ENCODE results near the gene CFAP69.

Gene CFAP69, protein sequence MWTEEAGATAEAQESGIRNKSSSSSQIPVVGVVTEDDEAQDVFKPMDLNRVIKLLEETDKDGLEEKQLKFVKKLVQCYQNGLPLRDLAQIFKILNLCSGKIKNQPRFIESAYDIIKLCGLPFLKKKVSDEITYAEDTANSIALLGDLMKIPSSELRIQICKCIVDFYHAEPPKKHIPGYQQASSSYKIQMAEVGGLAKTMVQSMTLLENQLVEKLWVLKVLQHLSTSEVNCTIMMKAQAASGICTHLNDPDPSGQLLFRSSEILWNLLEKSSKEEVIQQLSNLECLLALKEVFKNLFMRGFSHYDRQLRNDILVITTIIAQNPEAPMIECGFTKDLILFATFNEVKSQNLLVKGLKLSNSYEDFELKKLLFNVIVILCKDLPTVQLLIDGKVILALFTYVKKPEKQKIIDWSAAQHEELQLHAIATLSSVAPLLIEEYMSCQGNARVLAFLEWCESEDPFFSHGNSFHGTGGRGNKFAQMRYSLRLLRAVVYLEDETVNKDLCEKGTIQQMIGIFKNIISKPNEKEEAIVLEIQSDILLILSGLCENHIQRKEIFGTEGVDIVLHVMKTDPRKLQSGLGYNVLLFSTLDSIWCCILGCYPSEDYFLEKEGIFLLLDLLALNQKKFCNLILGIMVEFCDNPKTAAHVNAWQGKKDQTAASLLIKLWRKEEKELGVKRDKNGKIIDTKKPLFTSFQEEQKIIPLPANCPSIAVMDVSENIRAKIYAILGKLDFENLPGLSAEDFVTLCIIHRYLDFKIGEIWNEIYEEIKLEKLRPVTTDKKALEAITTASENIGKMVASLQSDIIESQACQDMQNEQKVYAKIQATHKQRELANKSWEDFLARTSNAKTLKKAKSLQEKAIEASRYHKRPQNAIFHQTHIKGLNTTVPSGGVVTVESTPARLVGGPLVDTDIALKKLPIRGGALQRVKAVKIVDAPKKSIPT

DNA sequence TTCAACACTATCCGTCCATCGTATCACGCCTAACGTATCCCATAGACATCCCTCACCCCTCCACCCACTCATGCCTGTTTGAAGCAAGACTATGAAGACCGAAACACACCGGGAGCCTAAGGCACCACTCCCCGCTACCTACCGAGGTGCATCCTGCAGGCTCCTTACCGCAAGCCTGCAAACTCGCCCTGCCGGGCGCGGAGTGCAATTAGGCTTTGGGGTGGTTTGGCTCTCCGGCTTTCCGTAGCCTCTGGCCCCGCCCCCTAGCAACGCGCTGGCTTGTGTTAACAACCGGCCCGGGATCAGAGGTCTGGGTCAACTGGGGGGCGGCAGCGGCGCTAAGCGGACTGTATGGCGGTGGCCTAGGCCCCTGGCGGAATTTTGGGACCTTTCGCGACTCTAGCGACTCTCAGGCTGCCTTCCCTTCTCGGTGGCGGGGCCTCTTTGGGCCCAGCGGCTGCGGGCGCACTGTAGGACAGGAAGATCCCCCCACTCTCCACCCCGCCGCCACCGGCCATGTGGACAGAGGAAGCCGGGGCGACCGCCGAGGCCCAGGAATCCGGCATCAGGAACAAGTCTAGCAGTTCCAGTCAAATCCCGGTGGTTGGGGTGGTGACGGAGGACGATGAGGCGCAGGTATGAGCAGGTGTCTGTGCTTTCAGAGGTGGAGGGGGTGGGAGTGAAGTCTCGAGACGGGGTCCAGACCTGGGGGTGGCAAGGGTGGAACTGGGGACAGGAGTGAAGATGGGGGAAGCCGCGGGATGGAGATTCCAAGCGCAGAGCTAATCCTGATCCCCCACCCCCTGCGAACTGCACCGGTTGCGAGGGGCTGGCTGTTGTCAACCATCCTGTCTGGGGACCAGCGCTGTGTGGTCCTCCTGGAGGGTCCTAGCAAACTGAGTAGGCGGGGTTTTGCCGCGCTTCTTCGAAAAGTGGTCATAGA lies at the start of gene CFAP69:
Gene CFAP69, plus strand, starts transcription at position 266 of the 943 bp plus-strand sequence. Its CDS starts 251 bp downstream, at position 517.
- Histone ChIP-seq H3K36me3 (ENCODE audit: control insufficient read depth, insufficient read depth, low read length, severe bottlenecking) (no peaks in the 10 kb centered on the region), H3K4me3 (ENCODE audit: low read length) (peak within 1 kb of the TSS; percentile 92), H3K9ac (ENCODE audit: low read length) (peak within 1 kb of the TSS; percentile 91), H3K9me3 (ENCODE audit: control insufficient read depth, low read length) (no peaks in the 10 kb centered on the region), H3K4me1 (ENCODE audit: control insufficient read depth, insufficient read depth, low read length) (peaks cover 38% of the 10 kb centered on the region), H3K27me3 (replicated peaks; ENCODE audit: control insufficient read depth, insufficient read depth, low read length) (no peaks in the 10 kb centered on the region)
- peak; percentile 93 for DNase-seq (ENCODE audit: low read depth)

DNA sequence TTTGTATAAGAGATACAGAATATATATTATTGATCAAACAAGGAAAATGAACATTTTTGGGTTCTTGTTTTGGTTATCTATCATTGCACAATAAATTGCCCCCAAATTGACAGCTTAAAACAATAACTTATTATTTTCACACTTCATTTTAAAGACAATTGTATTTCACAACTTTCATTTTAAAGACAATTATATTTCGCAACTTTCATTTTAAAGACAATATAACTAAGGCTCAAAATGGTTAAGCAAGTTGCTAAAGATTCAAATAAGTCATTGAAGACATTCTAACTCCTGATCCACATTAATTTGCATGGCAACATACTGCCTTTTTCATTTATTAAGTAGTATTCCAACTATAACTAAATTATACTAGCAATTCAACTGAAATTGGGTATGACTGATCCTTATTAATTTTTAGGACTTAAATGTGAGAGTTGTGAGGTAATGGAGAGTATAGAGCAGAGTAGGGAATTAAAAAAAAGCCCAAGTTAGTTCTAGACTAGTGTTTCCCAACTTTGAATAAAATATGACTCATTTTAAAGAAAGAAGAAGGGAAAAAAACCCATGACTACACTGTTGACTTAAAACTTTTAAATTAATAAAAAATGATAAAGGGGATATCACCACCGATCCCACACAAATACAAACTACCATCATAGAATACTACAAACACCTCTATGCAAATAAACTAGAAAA lies 43.3 kb upstream of the CFAP69 start:
- no peak overlapping the region for H3K9ac ChIP-seq (ENCODE audit: low read length)
- no peaks in the 10 kb centered on the region for H3K9me3 ChIP-seq (ENCODE audit: control insufficient read depth, low read length)
- no peaks in the 10 kb centered on the region for H3K27me3 ChIP-seq (replicated peaks; ENCODE audit: control insufficient read depth, insufficient read depth, low read length)
- no peaks in the 10 kb centered on the region for H3K4me1 ChIP-seq (ENCODE audit: control insufficient read depth, insufficient read depth, low read length)
- H3K4me3 ChIP-seq (ENCODE audit: low read length): no peak overlapping the region
- H3K36me3 ChIP-seq (ENCODE audit: control insufficient read depth, insufficient read depth, low read length, severe bottlenecking): no peaks in the 10 kb centered on the region
- no peak for DNase-seq (ENCODE audit: low read depth)

DNA sequence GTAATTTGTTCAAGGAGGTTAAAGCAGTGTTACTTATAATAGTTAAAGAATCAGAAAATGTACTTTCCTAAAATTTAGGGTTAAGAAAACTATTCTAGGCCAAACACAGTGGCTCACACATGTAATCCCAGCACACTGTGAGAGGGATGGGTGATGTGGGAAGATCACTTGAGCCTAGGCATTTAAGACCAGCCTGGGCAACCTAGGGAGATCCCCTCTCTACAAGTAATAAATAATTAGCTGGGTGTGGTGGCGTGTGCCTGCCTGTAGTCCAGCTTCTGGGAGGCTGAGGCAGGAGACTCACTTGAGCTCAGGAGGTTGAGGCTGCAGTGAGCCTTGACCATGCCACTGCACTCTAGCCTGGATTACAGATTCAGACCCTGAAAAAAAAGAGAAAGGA lies 37.0 kb upstream of the CFAP69 start:
- no peak overlapping the region for H3K4me3 ChIP-seq (ENCODE audit: low read length)
- no peak for DNase-seq (ENCODE audit: low read depth)
- no peaks in the 10 kb centered on the region for H3K9me3 ChIP-seq (ENCODE audit: control insufficient read depth, low read length)
- H3K9ac ChIP-seq (ENCODE audit: low read length): no peak overlapping the region
- peaks cover 22% of the 10 kb centered on the region for H3K4me1 ChIP-seq (ENCODE audit: control insufficient read depth, insufficient read depth, low read length)
- no peaks in the 10 kb centered on the region for H3K36me3 ChIP-seq (ENCODE audit: control insufficient read depth, insufficient read depth, low read length, severe bottlenecking)
- H3K27me3 ChIP-seq (replicated peaks; ENCODE audit: control insufficient read depth, insufficient read depth, low read length): no peaks in the 10 kb centered on the region

DNA sequence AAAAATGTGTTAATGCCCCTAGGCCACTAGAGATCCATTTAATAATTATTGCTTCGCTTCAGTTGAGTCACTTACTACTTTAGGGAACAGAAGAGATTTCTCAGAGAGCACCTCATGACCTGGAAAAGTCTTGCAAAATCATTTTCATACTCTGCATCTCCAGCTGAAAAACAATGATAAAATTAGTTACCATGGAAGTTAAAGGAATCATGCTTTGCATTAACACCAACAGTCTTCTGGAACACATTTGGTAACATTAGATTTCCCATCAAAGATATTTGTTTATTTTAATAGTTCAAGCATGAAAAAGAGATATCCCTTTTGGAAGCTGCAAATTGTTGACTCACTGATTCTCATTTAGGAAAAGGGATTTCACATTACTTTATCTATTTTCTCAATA lies 35.2 kb upstream of the CFAP69 start:
- H3K9me3 ChIP-seq (ENCODE audit: control insufficient read depth, low read length): no peaks in the 10 kb centered on the region
- H3K27me3 ChIP-seq (replicated peaks; ENCODE audit: control insufficient read depth, insufficient read depth, low read length): no peaks in the 10 kb centered on the region
- peak; percentile 64 for DNase-seq (ENCODE audit: low read depth)
- H3K4me1 ChIP-seq (ENCODE audit: control insufficient read depth, insufficient read depth, low read length): peaks cover 32% of the 10 kb centered on the region
- H3K36me3 ChIP-seq (ENCODE audit: control insufficient read depth, insufficient read depth, low read length, severe bottlenecking): no peaks in the 10 kb centered on the region
- H3K9ac ChIP-seq (ENCODE audit: low read length): no peak overlapping the region
- H3K4me3 ChIP-seq (ENCODE audit: low read length): no peak overlapping the region

DNA sequence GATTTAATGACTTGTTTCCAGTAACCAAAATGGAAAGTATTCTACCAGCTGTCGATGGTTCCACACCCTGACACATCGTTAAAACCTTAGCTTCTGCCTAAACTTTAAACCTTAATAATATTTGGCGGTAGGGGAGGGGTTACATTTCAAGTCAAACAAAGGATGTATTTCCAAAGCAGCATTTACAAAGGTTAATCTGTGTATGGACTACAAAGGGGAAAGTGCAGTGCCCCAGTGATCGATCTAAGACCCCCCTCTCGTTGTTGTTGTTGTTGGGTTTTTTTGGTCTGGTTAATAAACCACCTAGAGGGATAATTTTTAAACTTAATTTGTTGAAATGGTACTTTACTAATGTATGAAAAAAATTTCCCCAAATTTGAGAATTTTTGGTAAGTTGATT lies 34.5 kb upstream of the CFAP69 start:
- Histone ChIP-seq H3K36me3 (ENCODE audit: control insufficient read depth, insufficient read depth, low read length, severe bottlenecking) (no peaks in the 10 kb centered on the region), H3K9ac (ENCODE audit: low read length) (peak overlapping the region; percentile 89), H3K9me3 (ENCODE audit: control insufficient read depth, low read length) (no peaks in the 10 kb centered on the region), H3K4me3 (ENCODE audit: low read length) (peak overlapping the region; percentile 87), H3K27me3 (replicated peaks; ENCODE audit: control insufficient read depth, insufficient read depth, low read length) (no peaks in the 10 kb centered on the region), H3K4me1 (ENCODE audit: control insufficient read depth, insufficient read depth, low read length) (peaks cover 38% of the 10 kb centered on the region)
- DNase-seq (ENCODE audit: low read depth): no peak

DNA sequence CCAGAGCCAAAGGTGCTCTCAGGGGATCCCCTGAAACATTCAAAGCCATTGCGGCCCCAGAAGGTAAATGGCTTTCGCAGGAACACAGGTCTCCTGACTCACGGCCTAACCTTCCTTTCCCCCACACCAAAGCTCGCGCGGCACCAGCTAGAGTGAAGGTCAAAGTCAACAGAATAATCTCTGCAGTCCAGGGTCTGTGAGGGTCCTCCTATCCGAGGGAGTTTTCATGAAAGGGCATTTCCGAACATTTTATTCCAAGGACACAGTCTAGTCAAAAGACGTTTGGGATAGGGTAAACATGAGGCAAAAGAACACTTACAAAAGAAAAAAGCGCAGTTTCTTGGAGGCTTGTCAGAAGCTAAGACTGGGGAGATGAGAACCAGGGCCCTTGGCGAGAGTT lies 34.0 kb upstream of the CFAP69 start:
- peak overlapping the region; percentile 87 for H3K4me3 ChIP-seq (ENCODE audit: low read length)
- no peaks in the 10 kb centered on the region for H3K9me3 ChIP-seq (ENCODE audit: control insufficient read depth, low read length)
- no peak for DNase-seq (ENCODE audit: low read depth)
- H3K27me3 ChIP-seq (replicated peaks; ENCODE audit: control insufficient read depth, insufficient read depth, low read length): no peaks in the 10 kb centered on the region
- H3K36me3 ChIP-seq (ENCODE audit: control insufficient read depth, insufficient read depth, low read length, severe bottlenecking): no peaks in the 10 kb centered on the region
- H3K9ac ChIP-seq (ENCODE audit: low read length): peak overlapping the region; percentile 89
- H3K4me1 ChIP-seq (ENCODE audit: control insufficient read depth, insufficient read depth, low read length): peaks cover 40% of the 10 kb centered on the region

DNA sequence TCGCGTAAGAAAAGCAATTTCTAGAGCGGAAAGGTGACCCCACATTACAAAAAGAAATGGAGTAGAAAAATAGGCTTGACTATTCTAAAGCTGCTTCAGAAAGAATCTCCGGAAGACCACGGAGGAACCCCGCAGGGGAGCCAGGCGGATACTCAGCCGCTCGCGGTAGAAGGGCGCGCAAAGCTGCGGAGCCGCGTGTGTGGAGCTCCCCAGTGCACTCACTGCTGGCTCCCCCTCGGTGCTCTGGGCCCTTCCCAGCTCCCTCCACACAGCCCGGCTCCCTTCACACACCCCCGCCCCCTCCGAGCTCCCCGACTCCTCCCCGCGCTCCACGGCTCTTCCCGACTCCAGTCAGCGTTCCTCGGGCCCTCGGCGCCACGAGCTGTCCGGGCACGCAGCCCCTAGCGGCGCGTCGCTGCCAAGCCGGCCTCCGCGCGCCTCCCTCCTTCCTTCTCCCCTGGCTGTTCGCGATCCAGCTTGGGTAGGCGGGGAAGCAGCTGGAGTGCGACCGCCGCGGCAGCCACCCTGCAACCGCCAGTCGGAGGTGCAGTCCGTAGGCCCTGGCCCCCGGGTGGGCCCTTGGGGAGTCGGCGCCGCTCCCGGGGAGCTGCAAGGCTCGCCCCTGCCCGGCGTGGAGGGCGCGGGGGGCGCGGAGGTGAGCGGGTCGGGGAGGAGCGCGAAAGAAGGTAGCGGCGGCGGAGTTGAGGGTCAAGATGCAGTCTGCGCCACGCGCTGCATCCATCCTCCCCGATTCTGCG lies 33.4 kb upstream of the CFAP69 start, which contains the start of gene STEAP2:
Gene STEAP2, plus strand, starts transcription at position 350 of the 758 bp plus-strand sequence. CDS start 13,343 bp downstream, outside the sequence.
- H3K36me3 ChIP-seq (ENCODE audit: control insufficient read depth, insufficient read depth, low read length, severe bottlenecking): no peaks in the 10 kb centered on the region
- H3K4me3 ChIP-seq (ENCODE audit: low read length): peak within 1 kb of the TSS; percentile 87
- H3K9ac ChIP-seq (ENCODE audit: low read length): peak within 1 kb of the TSS; percentile 89
- H3K27me3 ChIP-seq (replicated peaks; ENCODE audit: control insufficient read depth, insufficient read depth, low read length): no peaks in the 10 kb centered on the region
- no peaks in the 10 kb centered on the region for H3K9me3 ChIP-seq (ENCODE audit: control insufficient read depth, low read length)
- H3K4me1 ChIP-seq (ENCODE audit: control insufficient read depth, insufficient read depth, low read length): peaks cover 46% of the 10 kb centered on the region
- peak; percentile 98 for DNase-seq (ENCODE audit: low read depth)

DNA sequence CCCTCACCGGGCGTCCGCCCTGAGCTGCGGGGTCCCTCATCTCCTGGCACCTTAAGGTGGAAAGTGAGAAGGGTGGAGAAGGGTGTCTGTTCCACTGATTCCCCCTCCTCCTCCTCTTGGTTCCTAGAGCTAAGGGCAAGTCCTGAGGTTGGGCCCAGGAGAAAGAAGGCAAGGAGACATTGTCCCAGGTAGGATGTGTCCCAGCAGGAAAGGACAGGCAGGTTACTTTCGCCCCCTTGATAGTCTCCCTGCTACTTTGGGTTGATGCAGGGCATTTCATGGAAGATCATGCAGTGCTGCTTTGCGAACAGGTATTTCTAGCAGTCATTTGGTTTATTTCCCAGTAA lies 32.9 kb upstream of the CFAP69 start:
- no peaks in the 10 kb centered on the region for H3K27me3 ChIP-seq (replicated peaks; ENCODE audit: control insufficient read depth, insufficient read depth, low read length)
- peak; percentile 11 for DNase-seq (ENCODE audit: low read depth)
- peak overlapping the region; percentile 89 for H3K9ac ChIP-seq (ENCODE audit: low read length)
- no peaks in the 10 kb centered on the region for H3K9me3 ChIP-seq (ENCODE audit: control insufficient read depth, low read length)
- H3K4me3 ChIP-seq (ENCODE audit: low read length): peak overlapping the region; percentile 87
- H3K4me1 ChIP-seq (ENCODE audit: control insufficient read depth, insufficient read depth, low read length): peaks cover 52% of the 10 kb centered on the region
- no peaks in the 10 kb centered on the region for H3K36me3 ChIP-seq (ENCODE audit: control insufficient read depth, insufficient read depth, low read length, severe bottlenecking)

DNA sequence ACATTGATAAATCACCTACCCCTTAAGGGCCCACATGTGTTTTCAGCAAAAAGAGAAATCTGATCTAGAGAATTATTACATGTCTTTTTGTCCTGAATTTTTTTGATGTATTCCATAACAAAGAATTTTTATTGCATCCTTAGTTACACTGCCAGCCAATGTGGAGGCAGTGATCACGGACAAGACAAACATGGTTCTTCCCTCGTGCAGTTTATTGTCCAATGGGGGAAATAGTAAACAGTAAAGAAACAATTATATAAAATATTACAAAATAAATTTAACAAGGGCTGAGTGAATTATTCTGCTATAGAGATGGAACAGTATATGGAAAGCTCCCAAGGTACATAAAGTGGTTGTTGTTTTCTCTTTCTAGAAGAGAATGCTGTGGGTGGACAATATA lies 31.5 kb upstream of the CFAP69 start:
- Histone ChIP-seq H3K9me3 (ENCODE audit: control insufficient read depth, low read length) (no peaks in the 10 kb centered on the region), H3K27me3 (replicated peaks; ENCODE audit: control insufficient read depth, insufficient read depth, low read length) (no peaks in the 10 kb centered on the region), H3K36me3 (ENCODE audit: control insufficient read depth, insufficient read depth, low read length, severe bottlenecking) (no peaks in the 10 kb centered on the region), H3K4me1 (ENCODE audit: control insufficient read depth, insufficient read depth, low read length) (peaks cover 53% of the 10 kb centered on the region), H3K9ac (ENCODE audit: low read length) (peak overlapping the region; percentile 65), H3K4me3 (ENCODE audit: low read length) (peak overlapping the region; percentile 87)
- no peak for DNase-seq (ENCODE audit: low read depth)
